IMR-90 (cell line): Measurements from ENCODE around the gene CEBPG. TPM values are rescaled to one million over a fixed set of nuclear protein-coding genes. Genes with fewer than 3 reads are reported as not detected.

Source experiments
- ATAC-seq: fragments of 200-7000 bp; cut with Tn5 transposase; 2 replicates; pipeline ENCODE4 v1.9.1; 2020; ENCODE audit warnings: low read depth, mild to moderate bottlenecking, moderate library complexity
- BruUV-seq: library from RNA; stranded (reverse); fragments of 400-500 nt; replicated peaks from 2 replicates; lab custom pipeline; 2021; lab: Mats Ljungman, UMichigan
- CTCF ChIA-PET: fragments of 300-600 bp; formaldehyde crosslinking; extraction: SDS; loops from one replicate; lab custom pipeline; 2021; ENCODE audit warnings: antibody characterized with exemption; lab: Yijun Ruan, JAX
- POLR2A ChIA-PET: fragments of 300-600 bp; sonication (Branson Sonifier 250); formaldehyde crosslinking; loops from one replicate; lab custom pipeline; 2022; ENCODE audit warnings: antibody characterized with exemption; ENCODE audit not compliant: unreplicated experiment; lab: Charles Lee
- DNase-seq: peaks from one replicate; pipeline ENCODE4 v3.0.0; 2013
- H2AFZ ChIP-seq: replicated peaks from 2 replicates; pipeline ENCODE3; 2013; ENCODE audit warnings: low read length, mild to moderate bottlenecking; ENCODE audit not compliant: poor library complexity
- H2AK5ac ChIP-seq: 2 replicates; pipeline ENCODE4 v1.6.1; 2013; ENCODE audit warnings: low read depth, low read length, inconsistent platforms
- H2AK9ac ChIP-seq: replicated peaks from 2 replicates; pipeline ENCODE3; 2013; ENCODE audit warnings: mild to moderate bottlenecking, low read depth, low read length, moderate library complexity; ENCODE audit not compliant: poor library complexity
- H2BK120ac ChIP-seq: 2 replicates; pipeline ENCODE4 v1.6.1; 2013; ENCODE audit warnings: low read depth, low read length, inconsistent platforms
- H2BK15ac ChIP-seq: 3 replicates; pipeline ENCODE4 v1.6.1; 2013; ENCODE audit warnings: low read depth, low read length, inconsistent platforms
- H2BK20ac ChIP-seq: 2 replicates; pipeline ENCODE4 v1.6.1; 2013; ENCODE audit warnings: low read depth, mild to moderate bottlenecking, inconsistent platforms, low read length, moderate library complexity
- H2BK5ac ChIP-seq: 2 replicates; pipeline ENCODE4 v1.6.1; 2013; ENCODE audit warnings: mild to moderate bottlenecking, low read depth, low read length, inconsistent platforms; ENCODE audit not compliant: poor library complexity, severe bottlenecking
- H3K14ac ChIP-seq: replicated peaks from 2 replicates; pipeline ENCODE4 v1.6.1; 2013; ENCODE audit warnings: low read depth, low read length, inconsistent platforms
- H3K18ac ChIP-seq: 2 replicates; pipeline ENCODE4 v1.6.1; 2013; ENCODE audit warnings: low read depth, low read length, control low read depth
- H3K23ac ChIP-seq: 2 replicates; pipeline ENCODE4 v1.6.1; 2013; ENCODE audit warnings: low read depth, low read length, inconsistent platforms
- H3K27ac ChIP-seq: 2 replicates; pipeline ENCODE4 v1.5.1; 2013; ENCODE audit warnings: mild to moderate bottlenecking, control low read depth, low read length; ENCODE audit not compliant: insufficient read depth
- H3K27me3 ChIP-seq: 2 replicates; pipeline ENCODE4 v1.6.1; 2013; ENCODE audit warnings: low read length; ENCODE audit not compliant: control insufficient read depth, insufficient read depth
- H3K36me3 ChIP-seq: 2 replicates; pipeline ENCODE4 v1.6.1; 2013; ENCODE audit warnings: low read length, mixed read lengths; ENCODE audit not compliant: control insufficient read depth, insufficient read depth
- H3K4ac ChIP-seq: 2 replicates; pipeline ENCODE4 v1.6.1; 2013; ENCODE audit warnings: low read depth, low read length, inconsistent platforms
- H3K4me1 ChIP-seq: 2 replicates; pipeline ENCODE4 v1.6.1; 2013; ENCODE audit warnings: low read length, mixed read lengths; ENCODE audit not compliant: control insufficient read depth, insufficient read depth
- H3K4me2 ChIP-seq: 2 replicates; pipeline ENCODE4 v1.6.1; 2013; ENCODE audit warnings: low read depth, mild to moderate bottlenecking, control low read depth, low read length, moderate library complexity
- H3K4me3 ChIP-seq: 2 replicates; pipeline ENCODE4 v1.5.1; 2013; ENCODE audit warnings: low read depth, mild to moderate bottlenecking, control low read depth, low read length, moderate library complexity; ENCODE audit not compliant: insufficient read depth
- H3K56ac ChIP-seq: 2 replicates; pipeline ENCODE4 v1.6.1; 2013; ENCODE audit warnings: low read length, inconsistent platforms; ENCODE audit not compliant: insufficient read depth; ENCODE audit errors: extremely low read depth
- H3K79me1 ChIP-seq, 2 experiments: 2 replicates each; pipeline ENCODE4 v1.6.1; 2013; ENCODE audit warnings: low read length in 2 of 2, inconsistent platforms in 1 of 2, low read depth in 1 of 2
- H3K9ac ChIP-seq: 2 replicates; pipeline ENCODE4 v1.6.1; 2013; ENCODE audit warnings: low read depth, low read length, control low read depth
- H3K9me1 ChIP-seq: 2 replicates; pipeline ENCODE4 v1.6.1; 2013; ENCODE audit warnings: low read length, inconsistent platforms; ENCODE audit not compliant: insufficient read depth
- H3K9me3 ChIP-seq: 2 replicates; pipeline ENCODE4 v1.6.1; 2013; ENCODE audit warnings: low read length; ENCODE audit not compliant: control insufficient read depth, insufficient read depth
- H4K20me1 ChIP-seq: 2 replicates; pipeline ENCODE4 v1.6.1; 2013; ENCODE audit warnings: low read length, inconsistent platforms; ENCODE audit not compliant: insufficient read depth
- H4K5ac ChIP-seq: 2 replicates; pipeline ENCODE4 v1.6.1; 2013; ENCODE audit warnings: mild to moderate bottlenecking, low read depth, low read length, control low read depth
- H4K8ac ChIP-seq, 2 experiments: 2 replicates each; pipeline ENCODE4 v1.6.1; 2013; ENCODE audit warnings: low read depth in 2 of 2, low read length in 2 of 2, control low read depth in 1 of 2, inconsistent platforms in 1 of 2
- H4K91ac ChIP-seq: 2 replicates; pipeline ENCODE4 v1.6.1; 2013; ENCODE audit warnings: low read depth, low read length, inconsistent platforms; ENCODE audit not compliant: insufficient read depth
- BHLHE40 ChIP-seq: fragments of 150-350 bp; IDR thresholded peaks from 2 replicates; pipeline ENCODE4 v1.6.1; 2016; ENCODE audit warnings: mild to moderate bottlenecking, low read depth, low read length
- CEBPB ChIP-seq: IDR thresholded peaks from 2 replicates; pipeline ENCODE4 v1.6.1; 2012; ENCODE audit warnings: low read depth, low read length, improper control_type of control experiment
- CHD1 ChIP-seq: IDR thresholded peaks from 2 replicates; pipeline ENCODE4 v1.6.1; 2012; ENCODE audit warnings: low read depth, low read length, improper control_type of control experiment
- CTCF ChIP-seq: conservative IDR thresholded peaks from 2 replicates; pipeline ENCODE4 v1.5.1; 2012; ENCODE audit warnings: mild to moderate bottlenecking, low read depth, low read length, improper control_type of control experiment
- ELK1 ChIP-seq: fragments of 150-350 bp; IDR thresholded peaks from 2 replicates; pipeline ENCODE4 v1.6.1; 2016; ENCODE audit warnings: low read depth, mild to moderate bottlenecking, low read length, moderate library complexity, borderline replicate concordance
- FOS ChIP-seq: fragments of 150-350 bp; IDR thresholded peaks from 2 replicates; pipeline ENCODE4 v1.6.1; 2016; ENCODE audit warnings: low read depth, low read length
- MAFK ChIP-seq: IDR thresholded peaks from 2 replicates; pipeline ENCODE4 v1.6.1; 2012; ENCODE audit warnings: low read depth, low read length, improper control_type of control experiment
- MAZ ChIP-seq: IDR thresholded peaks from 2 replicates; pipeline ENCODE4 v1.6.1; 2012; ENCODE audit warnings: low read depth, mild to moderate bottlenecking, low read length, improper control_type of control experiment, moderate library complexity, borderline replicate concordance
- NFE2L2 ChIP-seq: fragments of 150-350 bp; IDR thresholded peaks from 2 replicates; pipeline ENCODE4 v1.6.1; 2016; ENCODE audit warnings: low read depth, mild to moderate bottlenecking, low read length
- POLR2A ChIP-seq: IDR thresholded peaks from 2 replicates; pipeline ENCODE4 v1.6.1; 2012; ENCODE audit warnings: mild to moderate bottlenecking, low read depth, low read length
- RAD21 ChIP-seq: IDR thresholded peaks from 2 replicates; pipeline ENCODE4 v1.6.1; 2012; ENCODE audit warnings: low read length, improper control_type of control experiment
- RCOR1 ChIP-seq: IDR thresholded peaks from 2 replicates; pipeline ENCODE4 v1.6.1; 2012; ENCODE audit warnings: mild to moderate bottlenecking, low read length, improper control_type of control experiment; ENCODE audit not compliant: insufficient replicate concordance
- RFX5 ChIP-seq: IDR thresholded peaks from 2 replicates; pipeline ENCODE4 v1.8.0; 2012; ENCODE audit warnings: low read depth, mild to moderate bottlenecking, low read length, moderate library complexity
- SMC3 ChIP-seq: fragments of 150-350 bp; IDR thresholded peaks from 2 replicates; pipeline ENCODE4 v1.6.1; 2016; ENCODE audit warnings: low read depth, mild to moderate bottlenecking, antibody characterized with exemption, low read length, moderate library complexity
- USF2 ChIP-seq: fragments of 150-350 bp; IDR thresholded peaks from 2 replicates; pipeline ENCODE4 v1.6.1; 2017; ENCODE audit warnings: mild to moderate bottlenecking, antibody characterized with exemption, low read length, low read depth
- WGBS, 2 experiments: methylation state at CpG; one replicate each; pipeline versions ENCODE4 v1.1.5 to v1.1.7; 2013; ENCODE audit warnings: missing lambda C conversion rate in 2 of 2; ENCODE audit not compliant: insufficient read length in 1 of 2; ENCODE audit errors: extremely low coverage in 2 of 2; 5-methylcytosine and 5-hydroxymethylcytosine counted together
- dilution Hi-C: fragments of 300-500 bp; cut with HindIII; formaldehyde crosslinking; loops from one replicate; pipeline ENCODE4 v1.14.3; 2018; ENCODE audit warnings: low sequenced_read_pairs; ENCODE audit not compliant: unreplicated experiment
- in situ Hi-C: fragments of 300-500 bp; cut with MboI; formaldehyde crosslinking; loops from 3 replicates; pipeline ENCODE4 v1.14.3; 2019; ENCODE audit warnings: low sequenced_read_pairs, inconsistent platforms, mixed read lengths
- intact Hi-C: fragments of 100-400 bp; cut with micrococcal nuclease; formaldehyde crosslinking; loops from 2 replicates; pipeline ENCODE4 v1.10.0; 2022
- polyA plus RNA-seq, 3 experiments: library from polyadenylated mRNA; depleted of rRNA; stranded (reverse); fragments of >200 nt; gene quantifications; 2 replicates each; pipeline ENCODE4 v1.2.3, GENCODE V29; 2012; ENCODE audit warnings: low replicate concordance in 1 of 3
- total RNA-seq: library from RNA; depleted of rRNA; stranded (reverse); fragments of >200 nt; gene quantifications from 2 replicates; pipeline ENCODE4 v1.2.3, GENCODE V29; 2012

Gene CEBPG
- total and polyA plus RNA-seq, 2 of the 4 experiments (the other 2 are of a cell fraction), result 9.2 to 14.3 TPM

- H2BK20ac ChIP-seq, result no peak overlapping the region
- POLR2A ChIA-PET, result no interaction called here
- no peak overlapping the region for H2BK120ac ChIP-seq
- no peak overlapping the region for H2BK15ac ChIP-seq
- no peak overlapping the region for H4K91ac ChIP-seq
- no peaks in the 10 kb centered on the region for H3K79me1 ChIP-seq
- BruUV-seq, result no TSS peak
- no peak overlapping the region for H3K4me2 ChIP-seq
- no peak overlapping the region for H2AK5ac ChIP-seq
- ATAC-seq, result no peak
- no peaks in the 10 kb centered on the region for H3K27me3 ChIP-seq
- H3K9me3 ChIP-seq, result no peaks in the 10 kb centered on the region
- intact Hi-C loops (loop anchor here (1.0 kb wide), 1 partner anchor 341 kb away; no protein-coding TSS in a partner anchor), in situ Hi-C loops (loop anchor here (5.0 kb wide), 1 partner anchor 342 kb away; no protein-coding TSS in a partner anchor), dilution Hi-C loops (no loop called here)
- H4K5ac ChIP-seq, result no peak overlapping the region
- H3K27ac ChIP-seq, result no peak overlapping the region
- H3K14ac ChIP-seq, result no peak overlapping the region
- no peak overlapping the region for H3K23ac ChIP-seq
- no peak overlapping the region for H3K4me3 ChIP-seq
- H3K9ac ChIP-seq, result no peak overlapping the region
- WGBS, 2 experiments, result no CpG with 5 or more reads among the region's 17 CpGs
- no peak overlapping the region for H4K8ac ChIP-seq
- no peak overlapping the region for H3K18ac ChIP-seq
- DNase-seq, result no peak
- H3K4me1 ChIP-seq, result peaks cover 5% of the 10 kb centered on the region; the same call in 1 of the 2 replicates
- no peak overlapping the region for H3K4ac ChIP-seq
- CTCF ChIA-PET, result interaction anchor here (0.6 to 1.2 kb wide), 5 partner anchors 21 to 347 kb away, joined by 3 to 10 read pairs (median 6); no protein-coding TSS in a partner anchor
- 0 out of 2 replicates have a peak, but pooled peaks cover 4% of the 10 kb centered on the region for H4K20me1 ChIP-seq
- H2BK5ac ChIP-seq, result no peak overlapping the region
- H2AFZ ChIP-seq, result no peak overlapping the region
- H3K9me1 ChIP-seq, result peaks cover 5% of the 10 kb centered on the region; the same call in 1 of the 2 replicates
- no peak overlapping the region for H3K56ac ChIP-seq
- no peak overlapping the region for H2AK9ac ChIP-seq
- no peaks in the 10 kb centered on the region for H3K36me3 ChIP-seq
- TF ChIP-seq RFX5, result no peak
- no peak for TF ChIP-seq CEBPB
- no peak for TF ChIP-seq POLR2A
- TF ChIP-seq RAD21, result no peak
- TF ChIP-seq CHD1, result no peak
- TF ChIP-seq CTCF, result no peak
- TF ChIP-seq MAZ, result no peak
- no peak for TF ChIP-seq USF2
- TF ChIP-seq SMC3, result no peak
- TF ChIP-seq FOS, result no peak
- no peak for TF ChIP-seq ELK1
- TF ChIP-seq NFE2L2, result no peak
- TF ChIP-seq MAFK, result no peak
- no peak for TF ChIP-seq BHLHE40
- no peak for TF ChIP-seq RCOR1
These were observed 56.6 kb downstream of the CEBPG start for GRCh38 chr19:33429891-33430673.
